ENCODE results near the gene CELF1. TPM values are rescaled to one million over a fixed set of nuclear protein-coding genes. Genes with fewer than 3 reads are reported as not detected.

Gene CELF1
- total and polyA plus RNA-seq, 2 of the 13 experiments (the other 11 are each of a cell fraction or from before 2014, with no cell fraction given) = 69.0 to 80.1 TPM

DNA sequence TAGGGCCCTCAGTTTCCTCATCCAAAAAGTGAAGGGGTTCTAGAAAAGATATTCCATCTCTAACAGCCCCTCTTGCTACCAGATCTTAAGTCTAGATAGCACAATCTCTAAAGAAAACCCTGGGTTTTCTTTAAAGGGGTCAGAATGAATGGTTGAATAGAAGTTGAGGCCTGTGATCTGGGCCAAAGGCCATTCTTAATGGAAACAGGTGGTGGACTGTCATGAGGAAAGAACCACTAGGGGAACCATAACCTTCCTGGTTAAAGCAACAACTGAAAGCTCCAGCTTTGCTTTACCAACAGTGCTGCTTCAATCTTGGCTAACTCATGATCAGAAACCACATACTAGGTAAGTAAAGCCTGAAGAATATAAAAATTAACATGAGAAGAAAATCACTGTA, 1.8 kb downstream of the CELF1 start:
- Histone ChIP-seq H3K27me3 (ENCODE audit: control insufficient read depth in 1 of 2, insufficient read depth in 2 of 2, low read length in 2 of 2) (no peaks in the 10 kb centered on the region), H2AFZ (ENCODE audit: low read length) (no peak overlapping the region), H3K79me2 (ENCODE audit: insufficient read depth, low read length) (peaks cover 65% of the 10 kb centered on the region), H3K27ac (ENCODE audit: extremely low read length, insufficient read depth, low read length) (peak overlapping the region; percentile 20), H3K9me3 (ENCODE audit: low read length) (no peaks in the 10 kb centered on the region), H3K4me2 (ENCODE audit: low read depth, low read length) (peak overlapping the region; percentile 81), H3K36me3 (replicated peaks in 1 of 2; ENCODE audit: control insufficient read depth in 1 of 2, insufficient read depth in 2 of 2, low read length in 2 of 2) (peaks cover 0 to 6% of the 10 kb centered on the region in 2 experiments; a peak in 2 of 5 replicates), H3K4me3 (replicated peaks in 1 of 3; ENCODE audit: insufficient read depth in 1 of 3, low read depth in 2 of 3, low read length in 3 of 3) (peak overlapping the region in 2 of 3 experiments; percentile 69 to 98; a peak in 4 of 6 replicates), H4K20me1 (ENCODE audit: insufficient read depth, low read length) (peaks cover 45% of the 10 kb centered on the region), H3K4me1 (ENCODE audit: insufficient read depth, low read length) (peaks cover 40% of the 10 kb centered on the region), H3K9ac (ENCODE audit: insufficient read depth, low read depth, low read length) (peak overlapping the region; percentile 95; the same call in 1 of the 2 replicates)
- peak; percentile 67 for FAIRE-seq
- CTCF ChIA-PET (ENCODE audit: low intra/inter-chr PET ratio, low total read pairs) = no interaction called here
- ATAC-seq = peak; percentile 24; the same call in 1 of the 3 replicates
- POLR2A ChIA-PET = interaction anchor here (1.4 to 2.6 kb wide), 2 partner anchors 14 kb away, joined by 3 to 19 read pairs; partner anchors contain the start of gene PTPMT1
- peak; percentile 57 for DNase-seq (ENCODE audit: low spot score)
- intact Hi-C loops (cut with micrococcal nuclease; ENCODE audit: unreplicated experiment) = loop anchor here (5.0 kb wide), 1 partner anchor 64 kb away; no protein-coding TSS in a partner anchor
- BruUV-seq (replicated peaks) = TSS peak; percentile 50
- in situ Hi-C loops (cut with HindIII; ENCODE audit: extremely low pct_ligation_motif_present, low pct_unique_long_range_greater_than_20kb) = no loop called here
- TF ChIP-seq CENPT (CRISPR knock-in tag; IDR thresholded peaks at IDR 0.05; ENCODE audit: low read depth) = no peak
- TF ChIP-seq, protein P1, sequence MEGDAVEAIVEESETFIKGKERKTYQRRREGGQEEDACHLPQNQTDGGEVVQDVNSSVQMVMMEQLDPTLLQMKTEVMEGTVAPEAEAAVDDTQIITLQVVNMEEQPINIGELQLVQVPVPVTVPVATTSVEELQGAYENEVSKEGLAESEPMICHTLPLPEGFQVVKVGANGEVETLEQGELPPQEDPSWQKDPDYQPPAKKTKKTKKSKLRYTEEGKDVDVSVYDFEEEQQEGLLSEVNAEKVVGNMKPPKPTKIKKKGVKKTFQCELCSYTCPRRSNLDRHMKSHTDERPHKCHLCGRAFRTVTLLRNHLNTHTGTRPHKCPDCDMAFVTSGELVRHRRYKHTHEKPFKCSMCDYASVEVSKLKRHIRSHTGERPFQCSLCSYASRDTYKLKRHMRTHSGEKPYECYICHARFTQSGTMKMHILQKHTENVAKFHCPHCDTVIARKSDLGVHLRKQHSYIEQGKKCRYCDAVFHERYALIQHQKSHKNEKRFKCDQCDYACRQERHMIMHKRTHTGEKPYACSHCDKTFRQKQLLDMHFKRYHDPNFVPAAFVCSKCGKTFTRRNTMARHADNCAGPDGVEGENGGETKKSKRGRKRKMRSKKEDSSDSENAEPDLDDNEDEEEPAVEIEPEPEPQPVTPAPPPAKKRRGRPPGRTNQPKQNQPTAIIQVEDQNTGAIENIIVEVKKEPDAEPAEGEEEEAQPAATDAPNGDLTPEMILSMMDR (CRISPR knock-in tag; IDR thresholded peaks at IDR 0.05) = peak; percentile 45
- no peak for TF ChIP-seq TBP (CRISPR knock-in tag; IDR thresholded peaks at IDR 0.05)
- TF ChIP-seq, protein P2, sequence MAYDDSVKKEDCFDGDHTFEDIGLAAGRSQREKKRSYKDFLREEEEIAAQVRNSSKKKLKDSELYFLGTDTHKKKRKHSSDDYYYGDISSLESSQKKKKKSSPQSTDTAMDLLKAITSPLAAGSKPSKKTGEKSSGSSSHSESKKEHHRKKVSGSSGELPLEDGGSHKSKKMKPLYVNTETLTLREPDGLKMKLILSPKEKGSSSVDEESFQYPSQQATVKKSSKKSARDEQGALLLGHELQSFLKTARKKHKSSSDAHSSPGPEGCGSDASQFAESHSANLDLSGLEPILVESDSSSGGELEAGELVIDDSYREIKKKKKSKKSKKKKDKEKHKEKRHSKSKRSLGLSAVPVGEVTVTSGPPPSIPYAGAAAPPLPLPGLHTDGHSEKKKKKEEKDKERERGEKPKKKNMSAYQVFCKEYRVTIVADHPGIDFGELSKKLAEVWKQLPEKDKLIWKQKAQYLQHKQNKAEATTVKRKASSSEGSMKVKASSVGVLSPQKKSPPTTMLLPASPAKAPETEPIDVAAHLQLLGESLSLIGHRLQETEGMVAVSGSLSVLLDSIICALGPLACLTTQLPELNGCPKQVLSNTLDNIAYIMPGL (CRISPR knock-in tag; IDR thresholded peaks at IDR 0.05; ENCODE audit: borderline replicate concordance in 1 of 2, low read depth in 1 of 2) = 0 out of 4 replicates have a peak, but pooled peaks of 1 of the 2 experiments have one; percentile 18
- TF ChIP-seq KAT7 (CRISPR knock-in tag; IDR thresholded peaks at IDR 0.05; ENCODE audit: borderline replicate concordance) = no peak
- TF ChIP-seq PPARG (CRISPR knock-in tag; conservative IDR thresholded peaks at IDR 0.05) = peak; percentile 96
- TF ChIP-seq SALL2 (CRISPR knock-in tag; IDR thresholded peaks at IDR 0.05) = no peak
- no peak for TF ChIP-seq ZNF749 (CRISPR knock-in tag; IDR thresholded peaks at IDR 0.05; ENCODE audit: borderline replicate concordance)
- TF ChIP-seq SMC3 (IDR thresholded peaks at IDR 0.05; ENCODE audit: low read length) = peak; percentile 25; the same call in 1 of the 2 replicates
- TF ChIP-seq ZNF431 (CRISPR knock-in tag; IDR thresholded peaks at IDR 0.05; ENCODE audit: borderline replicate concordance, low read depth) = no peak
- no peak for TF ChIP-seq ZNF83 (CRISPR knock-in tag; IDR thresholded peaks at IDR 0.05; ENCODE audit: borderline replicate concordance)
- TF ChIP-seq ZNF644 (CRISPR knock-in tag; IDR thresholded peaks at IDR 0.05; ENCODE audit: low read depth) = peak; percentile 96
- TF ChIP-seq STAG1 (CRISPR knock-in tag; IDR thresholded peaks at IDR 0.05) = peak; percentile 33
- peak; percentile 31; the same call in 1 of the 2 replicates for TF ChIP-seq SAP130 (CRISPR knock-in tag; IDR thresholded peaks at IDR 0.05; ENCODE audit: low read depth)
- no peak for TF ChIP-seq ZNF260 (CRISPR knock-in tag; IDR thresholded peaks at IDR 0.05; ENCODE audit: borderline replicate concordance, low read depth)
- no peak for TF ChIP-seq NONO (IDR thresholded peaks at IDR 0.05)
- TF ChIP-seq NONO (CRISPR knock-in tag; conservative IDR thresholded peaks at IDR 0.05) = no peak
- TF ChIP-seq, protein P3, sequence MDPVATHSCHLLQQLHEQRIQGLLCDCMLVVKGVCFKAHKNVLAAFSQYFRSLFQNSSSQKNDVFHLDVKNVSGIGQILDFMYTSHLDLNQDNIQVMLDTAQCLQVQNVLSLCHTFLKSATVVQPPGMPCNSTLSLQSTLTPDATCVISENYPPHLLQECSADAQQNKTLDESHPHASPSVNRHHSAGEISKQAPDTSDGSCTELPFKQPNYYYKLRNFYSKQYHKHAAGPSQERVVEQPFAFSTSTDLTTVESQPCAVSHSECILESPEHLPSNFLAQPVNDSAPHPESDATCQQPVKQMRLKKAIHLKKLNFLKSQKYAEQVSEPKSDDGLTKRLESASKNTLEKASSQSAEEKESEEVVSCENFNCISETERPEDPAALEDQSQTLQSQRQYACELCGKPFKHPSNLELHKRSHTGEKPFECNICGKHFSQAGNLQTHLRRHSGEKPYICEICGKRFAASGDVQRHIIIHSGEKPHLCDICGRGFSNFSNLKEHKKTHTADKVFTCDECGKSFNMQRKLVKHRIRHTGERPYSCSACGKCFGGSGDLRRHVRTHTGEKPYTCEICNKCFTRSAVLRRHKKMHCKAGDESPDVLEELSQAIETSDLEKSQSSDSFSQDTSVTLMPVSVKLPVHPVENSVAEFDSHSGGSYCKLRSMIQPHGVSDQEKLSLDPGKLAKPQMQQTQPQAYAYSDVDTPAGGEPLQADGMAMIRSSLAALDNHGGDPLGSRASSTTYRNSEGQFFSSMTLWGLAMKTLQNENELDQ (CRISPR knock-in tag; IDR thresholded peaks at IDR 0.05; ENCODE audit: borderline replicate concordance) = no peak
- TF ChIP-seq MAFK (conservative IDR thresholded peaks at IDR 0.05 in 1 of 2, IDR thresholded peaks at IDR 0.05 in 1 of 2; ENCODE audit: low read length in 2 of 2) = no peak
- TF ChIP-seq ZNF350 (CRISPR knock-in tag; IDR thresholded peaks at IDR 0.05; ENCODE audit: borderline replicate concordance, low read depth) = no peak
